Keratinocyte (primary cell): ENCODE results near the gene HOOK2. TPM values are rescaled to one million over a fixed set of nuclear protein-coding genes. Genes with fewer than 3 reads are reported as not detected.

Experiments
- DNase-seq: peaks from one replicate; pipeline ENCODE4 v3.0.0-alpha.2; 2011; ENCODE audit warnings: low read depth, missing footprints, low spot score
- FAIRE-seq: peaks from 2 replicates; lab custom pipeline; 2011; peaks lifted over from hg19 to GRCh38; lab: Jason Lieb, UNC
- H2AFZ ChIP-seq: 2 replicates; pipeline ENCODE4 v1.6.0; 2012; ENCODE audit warnings: low read length, control low read depth, inconsistent platforms; ENCODE audit not compliant: control insufficient read depth
- H3K27ac ChIP-seq: 2 replicates; pipeline ENCODE4 v1.5.1; 2011; ENCODE audit warnings: low read length; ENCODE audit not compliant: control insufficient read depth, insufficient read depth
- H3K27me3 ChIP-seq: 3 replicates; pipeline ENCODE4 v1.6.0; 2011; ENCODE audit warnings: low read length; ENCODE audit not compliant: control insufficient read depth, insufficient read depth; ENCODE audit errors: extremely low read depth
- H3K36me3 ChIP-seq, 2 experiments: 2 replicates in 1 of 2; 3 replicates in 1 of 2; pipeline ENCODE4 v1.5.1; 2011; ENCODE audit warnings: low read length in 2 of 2, mild to moderate bottlenecking in 1 of 2; ENCODE audit not compliant: control insufficient read depth in 2 of 2, insufficient read depth in 2 of 2; ENCODE audit errors: extremely low read depth in 1 of 2
- H3K4me1 ChIP-seq: 3 replicates; pipeline ENCODE4 v1.5.1; 2011; ENCODE audit warnings: low read length; ENCODE audit not compliant: control insufficient read depth, insufficient read depth; ENCODE audit errors: extremely low read depth
- H3K4me2 ChIP-seq: 3 replicates; pipeline ENCODE4 v1.6.0; 2011; ENCODE audit warnings: low read depth, low read length; ENCODE audit not compliant: control insufficient read depth, insufficient read depth; ENCODE audit errors: extremely low read depth
- H3K4me3 ChIP-seq, 3 experiments: fragments of 200-600 bp in 1 of 3; sonication (generic) in 1 of 3; 2 replicates in 2 of 3; 3 replicates in 1 of 3; pipeline ENCODE4 v1.5.1; 2011 to 2016; ENCODE audit warnings: low read length in 3 of 3, mild to moderate bottlenecking in 3 of 3, control low read depth in 2 of 3, inconsistent platforms in 1 of 3, low read depth in 1 of 3, mixed read lengths in 1 of 3, mixed run types in 1 of 3, moderate library complexity in 1 of 3; ENCODE audit not compliant: control insufficient read depth in 2 of 3, insufficient read depth in 2 of 3; ENCODE audit errors: extremely low read depth in 1 of 3
- H3K79me2 ChIP-seq: 2 replicates; pipeline ENCODE4 v1.6.0; 2012; ENCODE audit warnings: low read length; ENCODE audit not compliant: control insufficient read depth, insufficient read depth
- H3K9ac ChIP-seq: 3 replicates; pipeline ENCODE4 v1.6.0; 2011; ENCODE audit warnings: low read length; ENCODE audit not compliant: control insufficient read depth, insufficient read depth; ENCODE audit errors: extremely low read depth
- H3K9me1 ChIP-seq: 3 replicates; pipeline ENCODE4 v1.6.0; 2011; ENCODE audit warnings: low read length; ENCODE audit not compliant: control insufficient read depth, insufficient read depth; ENCODE audit errors: extremely low read depth
- H3K9me3 ChIP-seq: 2 replicates; pipeline ENCODE4 v1.5.1; 2012; ENCODE audit warnings: low read depth, low read length; ENCODE audit not compliant: control insufficient read depth
- H4K20me1 ChIP-seq: 3 replicates; pipeline ENCODE4 v1.6.0; 2011; ENCODE audit warnings: low read length; ENCODE audit not compliant: control insufficient read depth, insufficient read depth; ENCODE audit errors: extremely low read depth
- EZH2 ChIP-seq: IDR thresholded peaks from one replicate; pipeline ENCODE4 v1.6.1; 2012; ENCODE audit warnings: inconsistent platforms, mild to moderate bottlenecking, low read length, moderate library complexity
- dilution Hi-C: fragments of 300-500 bp; cut with MboI; formaldehyde crosslinking; loops from one replicate; pipeline ENCODE4 v1.7.0; 2020; ENCODE audit warnings: low sequenced_read_pairs; ENCODE audit not compliant: extremely low pct_ligation_motif_present
- polyA plus RNA-seq, 5 experiments: library from polyadenylated mRNA; depleted of rRNA in 3 of 5; stranded (reverse) in 3 of 5; stranded (forward) in 1 of 5; unstranded in 1 of 5; fragments of >200 nt; gene quantifications; 1 replicate in 1 of 5; 2 replicates in 3 of 5; 3 replicates in 1 of 5; pipeline versions ENCODE4 v1.2.1 to v1.2.3, GENCODE V29; 2011 to 2012; ENCODE audit warnings: missing spikeins in 2 of 5, low read depth in 1 of 5, low replicate concordance in 1 of 5
- TF ChIP-seq, protein P1 (sequence below), 3 experiments: IDR thresholded peaks in 1 of 3; conservative IDR thresholded peaks in 1 of 3; optimal IDR thresholded peaks in 1 of 3; 2 replicates in 2 of 3; 3 replicates in 1 of 3; pipeline versions ENCODE3 to v1.5.1; 2011; ENCODE audit warnings: low read length in 3 of 3, mild to moderate bottlenecking in 3 of 3, moderate library complexity in 2 of 3, control low read depth in 1 of 3, inconsistent platforms in 1 of 3; ENCODE audit not compliant: insufficient read depth in 2 of 3; ENCODE audit errors: extremely low read depth in 1 of 3

Gene HOOK2
- polyA plus RNA-seq, 1 donor (not counting 4 experiments of a cell fraction or from before 2014, with no cell fraction given), result 21.9 TPM

DNA sequence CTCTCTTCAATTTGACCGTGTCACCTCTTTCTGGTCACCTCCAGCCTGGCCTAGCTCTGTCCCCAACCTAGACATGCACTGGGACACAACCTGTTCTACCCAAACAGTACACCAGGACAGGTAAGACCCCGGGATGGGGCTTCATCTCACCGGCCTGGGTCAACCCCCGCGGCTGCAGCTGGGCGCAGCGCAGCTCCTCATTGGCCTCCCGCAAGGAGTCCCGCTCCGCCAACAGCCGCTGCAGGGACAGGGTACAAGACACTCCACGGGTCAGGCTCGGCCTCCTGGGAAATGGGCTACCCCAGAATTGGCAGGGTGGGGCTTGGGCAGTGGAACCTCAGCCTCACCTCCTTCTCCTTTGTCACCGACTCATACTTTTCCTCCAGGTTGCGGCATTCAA, 7.7 kb downstream of the HOOK2 start:
- TF ChIP-seq, protein P1, sequence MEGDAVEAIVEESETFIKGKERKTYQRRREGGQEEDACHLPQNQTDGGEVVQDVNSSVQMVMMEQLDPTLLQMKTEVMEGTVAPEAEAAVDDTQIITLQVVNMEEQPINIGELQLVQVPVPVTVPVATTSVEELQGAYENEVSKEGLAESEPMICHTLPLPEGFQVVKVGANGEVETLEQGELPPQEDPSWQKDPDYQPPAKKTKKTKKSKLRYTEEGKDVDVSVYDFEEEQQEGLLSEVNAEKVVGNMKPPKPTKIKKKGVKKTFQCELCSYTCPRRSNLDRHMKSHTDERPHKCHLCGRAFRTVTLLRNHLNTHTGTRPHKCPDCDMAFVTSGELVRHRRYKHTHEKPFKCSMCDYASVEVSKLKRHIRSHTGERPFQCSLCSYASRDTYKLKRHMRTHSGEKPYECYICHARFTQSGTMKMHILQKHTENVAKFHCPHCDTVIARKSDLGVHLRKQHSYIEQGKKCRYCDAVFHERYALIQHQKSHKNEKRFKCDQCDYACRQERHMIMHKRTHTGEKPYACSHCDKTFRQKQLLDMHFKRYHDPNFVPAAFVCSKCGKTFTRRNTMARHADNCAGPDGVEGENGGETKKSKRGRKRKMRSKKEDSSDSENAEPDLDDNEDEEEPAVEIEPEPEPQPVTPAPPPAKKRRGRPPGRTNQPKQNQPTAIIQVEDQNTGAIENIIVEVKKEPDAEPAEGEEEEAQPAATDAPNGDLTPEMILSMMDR (optimal IDR thresholded peaks at IDR 0.05 in 1 of 3, IDR thresholded peaks at IDR 0.05 in 1 of 3, conservative IDR thresholded peaks at IDR 0.05 in 1 of 3; ENCODE audit: extremely low read depth in 1 of 3, insufficient read depth in 2 of 3, low read length in 3 of 3), result no peak
- no peak for TF ChIP-seq EZH2
- no peaks in the 10 kb centered on the region for H3K4me1 ChIP-seq
- no peaks in the 10 kb centered on the region for H3K9me3 ChIP-seq
- no peak overlapping the region for H2AFZ ChIP-seq
- no peak for DNase-seq
- H3K4me2 ChIP-seq, result no peak overlapping the region
- no peaks in the 10 kb centered on the region for H3K9me1 ChIP-seq
- H4K20me1 ChIP-seq, result peaks cover 6% of the 10 kb centered on the region
- no peak for FAIRE-seq
- H3K36me3 ChIP-seq, result peaks cover 18 to 43% of the 10 kb centered on the region in 2 experiments
- H3K27ac ChIP-seq, result no peak overlapping the region
- H3K9ac ChIP-seq, result no peak overlapping the region
- dilution Hi-C loops, result no loop called here
- no peak overlapping the region for H3K4me3 ChIP-seq
- no peaks in the 10 kb centered on the region for H3K27me3 ChIP-seq
- no peaks in the 10 kb centered on the region for H3K79me2 ChIP-seq

DNA sequence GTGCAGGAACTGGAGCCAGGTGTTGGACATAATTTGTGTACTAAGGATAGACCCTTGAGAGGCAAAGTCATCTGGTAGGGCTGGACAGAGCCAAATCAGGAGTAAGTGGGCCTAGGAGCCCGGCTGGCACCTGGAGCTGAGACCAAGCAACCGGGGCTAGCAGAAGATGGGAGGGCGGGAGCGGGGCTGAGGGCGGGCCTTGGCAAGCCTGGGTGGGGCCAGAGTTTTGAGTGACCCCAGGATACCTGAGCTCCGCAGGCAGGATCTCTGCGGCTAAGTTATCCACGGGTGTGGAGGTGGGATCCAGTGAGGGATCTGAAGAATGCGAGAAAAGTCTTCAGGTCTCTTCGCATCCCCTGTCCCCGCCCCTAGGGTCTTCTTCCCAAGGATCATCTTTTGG, 8.2 kb downstream of the HOOK2 start:
- Histone ChIP-seq H3K9me1 (no peaks in the 10 kb centered on the region), H3K79me2 (no peaks in the 10 kb centered on the region), H3K36me3 (peaks cover 13 to 39% of the 10 kb centered on the region in 2 experiments), H3K4me2 (no peak overlapping the region), H3K4me3 (no peak overlapping the region), H3K27ac (no peak overlapping the region), H3K9me3 (no peaks in the 10 kb centered on the region), H2AFZ (no peak overlapping the region), H3K9ac (no peak overlapping the region), H3K27me3 (no peaks in the 10 kb centered on the region), H3K4me1 (no peaks in the 10 kb centered on the region), H4K20me1 (peaks cover 6% of the 10 kb centered on the region)
- TF ChIP-seq, protein P1 (optimal IDR thresholded peaks at IDR 0.05 in 1 of 3, IDR thresholded peaks at IDR 0.05 in 1 of 3, conservative IDR thresholded peaks at IDR 0.05 in 1 of 3; ENCODE audit: extremely low read depth in 1 of 3, insufficient read depth in 2 of 3, low read length in 3 of 3), result no peak
- TF ChIP-seq EZH2, result no peak
- DNase-seq (no peak), FAIRE-seq (no peak)
- dilution Hi-C loops, result no loop called here
